Transverse colon (tissue), 4 donors: ENCODE measurements around the gene LIX1L. TPM values are rescaled to one million over a fixed set of nuclear protein-coding genes. Genes with fewer than 3 reads are reported as not detected.
"Not testable (repeated sequence)": the region's sequence is repeated elsewhere in the genome, so short reads cannot be mapped to it uniquely, and the experiment has no call there.

Experiments used
- DNase-seq: peaks from one replicate; pipeline ENCODE4 v3.0.0-alpha.2; 2019
- H3K27ac ChIP-seq, 4 donors: fragments of 200-600 bp; sonication (generic); 2 replicates each; pipeline ENCODE4 v1.5.1; 2016 to 2018; ENCODE audit warnings: inconsistent platforms in 4 of 4
- H3K27me3 ChIP-seq: fragments of 200-600 bp; sonication (generic); 2 replicates; pipeline ENCODE4 v1.5.1; 2017; ENCODE audit warnings: inconsistent platforms
- H3K36me3 ChIP-seq, 4 donors: fragments of 200-600 bp; sonication (generic); 2 replicates each; pipeline ENCODE4 v1.5.1; 2017 to 2019; ENCODE audit warnings: inconsistent platforms in 4 of 4
- H3K4me1 ChIP-seq, 4 donors: fragments of 200-600 bp; sonication (generic); 2 replicates each; pipeline ENCODE4 v1.5.1; 2017 to 2020; ENCODE audit warnings: inconsistent platforms in 4 of 4
- H3K4me3 ChIP-seq, 4 donors: fragments of 200-600 bp; sonication (generic); 1 replicate in 1 of 4; 2 replicates in 3 of 4; pipeline versions ENCODE4 v1.5.1 to v1.6.1; 2017 to 2019; ENCODE audit warnings: inconsistent platforms in 4 of 4
- H3K9me3 ChIP-seq, 2 donors: fragments of 200-600 bp; sonication (generic); 2 replicates each; pipeline ENCODE4 v1.5.1; 2017 to 2019; ENCODE audit warnings: inconsistent platforms in 2 of 2
- CTCF ChIP-seq, 5 experiments: fragments of 200-600 bp in 3 of 5; fragments of 450-650 bp in 2 of 5; sonication (generic) in 3 of 5; IDR thresholded peaks; 1 replicate in 2 of 5; 2 replicates in 3 of 5; pipeline ENCODE4 v1.5.1; 2016 to 2017; ENCODE audit warnings: antibody characterized with exemption in 5 of 5, inconsistent platforms in 3 of 5, mild to moderate bottlenecking in 2 of 5, moderate library complexity in 1 of 5
- EP300 ChIP-seq: sonication (generic); formaldehyde crosslinking; IDR thresholded peaks from one replicate; pipeline ENCODE4 v1.6.1; 2017; ENCODE audit warnings: antibody characterized with exemption, low read depth
- POLR2A ChIP-seq: fragments of 450-650 bp; IDR thresholded peaks from one replicate; pipeline ENCODE4 v1.6.1; 2016; ENCODE audit warnings: antibody characterized with exemption, mild to moderate bottlenecking, moderate library complexity
- POLR2AphosphoS5 ChIP-seq, 3 donors: sonication (generic); formaldehyde crosslinking; IDR thresholded peaks; one replicate each; pipeline ENCODE4 v1.6.1; 2016; ENCODE audit warnings: antibody characterized with exemption in 3 of 3
- WGBS, 2 donors: methylation state at CpG; one replicate each; pipeline ENCODE4 v1.1.5; 2018; ENCODE audit warnings: low coverage in 1 of 2; 5-methylcytosine and 5-hydroxymethylcytosine counted together
- in situ Hi-C, 4 donors: fragments of 200-750 bp; cut with MboI; loops; one replicate each; pipeline versions ENCODE4 v1.15.0 to v1.15.1; 2017; ENCODE audit warnings: low sequenced_read_pairs in 3 of 4, low pct_ligation_motif_present in 1 of 4, low pct_unique_long_range_greater_than_20kb in 1 of 4
- intact Hi-C: fragments of 100-400 bp; cut with DNase I; formaldehyde crosslinking; loops from one replicate; pipeline ENCODE4 v1.15.1; 2023; ENCODE audit warnings: low total_unique reads
- total RNA-seq, 4 donors: library from RNA; depleted of rRNA; stranded (reverse); fragments of >200 nt; gene quantifications; one replicate each; pipeline ENCODE4 v1.1.0, GENCODE V29; 2016

The LIX1L gene
- total RNA-seq, 4 donors from 2014 or later, result 7.2 to 12.5 (median 9.8) TPM

- peak; percentile 96 for DNase-seq
- no peaks in the 10 kb centered on the region for H3K27me3 ChIP-seq
- peaks cover 0 to 4% (median 0%) of the 10 kb centered on the region in 4 donors for H3K36me3 ChIP-seq
- in situ Hi-C loops (no loop called here), intact Hi-C loops (no loop called here)
- peaks cover 8 to 22% (median 10%) of the 10 kb centered on the region in 4 donors for H3K4me1 ChIP-seq
- no peaks in the 10 kb centered on the region for H3K9me3 ChIP-seq
- peak within 1 kb of the TSS; percentile 92 to 96 (median 95) for H3K27ac ChIP-seq
- peak; percentile 100 for TF ChIP-seq POLR2A
- TF ChIP-seq EP300, result no peak
- TF ChIP-seq CTCF (IDR thresholded peaks at IDR 0.05), result peak; percentile 64 to 93 (median 74)
- peak; percentile 100 for TF ChIP-seq POLR2AphosphoS5 (IDR thresholded peaks at IDR 0.05)
- 0 to 1% methylated on average over 18 to 41 of the region's 41 CpGs for WGBS, 2 donors
- peak within 1 kb of the TSS; percentile 52 to 69 (median 66) for H3K4me3 ChIP-seq
Measured at GRCh38 chr1:145927063-145927886, 30.5 kb downstream of the LIX1L start, which contains the start of gene RBM8A. RBM8A (minus strand) TSS chr1:145927484; CDS start chr1:145927426, 58 bp downstream.

GRCh38 chr1:145926686-145927062 is 31.1 kb downstream of the LIX1L start:
- WGBS, 2 donors, result 5 to 11% methylated on average over 7 to 19 of the region's 19 CpGs
- peak overlapping the region; percentile 52 to 69 (median 66) for H3K4me3 ChIP-seq
- H3K9me3 ChIP-seq, result no peaks in the 10 kb centered on the region
- no peak for DNase-seq
- H3K27ac ChIP-seq, result peak overlapping the region; percentile 92 to 96 (median 95)
- intact Hi-C loops (no loop called here), in situ Hi-C loops (no loop called here)
- peaks cover 8 to 19% (median 10%) of the 10 kb centered on the region in 4 donors for H3K4me1 ChIP-seq
- H3K27me3 ChIP-seq, result no peaks in the 10 kb centered on the region
- H3K36me3 ChIP-seq, result peaks cover 0 to 4% (median 0%) of the 10 kb centered on the region in 4 donors
- TF ChIP-seq POLR2AphosphoS5 (IDR thresholded peaks at IDR 0.05), result no peak
- TF ChIP-seq EP300, result no peak
- no peak for TF ChIP-seq POLR2A
- TF ChIP-seq CTCF (IDR thresholded peaks at IDR 0.05), result no peak

- DNase-seq, result no peak
- H3K36me3 ChIP-seq, result peaks cover 0 to 4% (median 0%) of the 10 kb centered on the region in 4 donors
- intact Hi-C loops (no loop called here), in situ Hi-C loops (no loop called here)
- no peaks in the 10 kb centered on the region for H3K9me3 ChIP-seq
- H3K4me1 ChIP-seq, result peaks cover 19 to 30% (median 27%) of the 10 kb centered on the region in 4 donors
- no peak overlapping the region for H3K27ac ChIP-seq
- 75 to 83% methylated on average over 2 of the region's 2 CpGs for WGBS, 2 donors
- H3K27me3 ChIP-seq, result no peaks in the 10 kb centered on the region
- no peak overlapping the region for H3K4me3 ChIP-seq
- TF ChIP-seq CTCF (IDR thresholded peaks at IDR 0.05), result no peak
- no peak for TF ChIP-seq EP300
Measured at GRCh38 chr1:145922266-145922665, 35.6 kb downstream of the LIX1L start.

GRCh38 chr1:145920297-145920696 is 37.5 kb downstream of the LIX1L start:
- in situ Hi-C loops, H3K36me3 ChIP-seq, DNase-seq, H3K27me3 ChIP-seq, H3K4me3 ChIP-seq, H3K27ac ChIP-seq, H3K9me3 ChIP-seq, intact Hi-C loops: not testable (repeated sequence)
- peaks cover 15 to 26% (median 21%) of the 10 kb centered on the region in 4 donors for H3K4me1 ChIP-seq
- 67% methylated on average over 3 of the region's 4 CpGs; no CpG with 5 or more reads in 1 of the 2 donors for WGBS, 2 donors
